ENCODE measurements around the gene ARSA.
"Not testable (repeated sequence)": the region's sequence is repeated elsewhere in the genome, so short reads cannot be mapped to it uniquely, and the experiment has no call there.

Gene ARSA

DNA sequence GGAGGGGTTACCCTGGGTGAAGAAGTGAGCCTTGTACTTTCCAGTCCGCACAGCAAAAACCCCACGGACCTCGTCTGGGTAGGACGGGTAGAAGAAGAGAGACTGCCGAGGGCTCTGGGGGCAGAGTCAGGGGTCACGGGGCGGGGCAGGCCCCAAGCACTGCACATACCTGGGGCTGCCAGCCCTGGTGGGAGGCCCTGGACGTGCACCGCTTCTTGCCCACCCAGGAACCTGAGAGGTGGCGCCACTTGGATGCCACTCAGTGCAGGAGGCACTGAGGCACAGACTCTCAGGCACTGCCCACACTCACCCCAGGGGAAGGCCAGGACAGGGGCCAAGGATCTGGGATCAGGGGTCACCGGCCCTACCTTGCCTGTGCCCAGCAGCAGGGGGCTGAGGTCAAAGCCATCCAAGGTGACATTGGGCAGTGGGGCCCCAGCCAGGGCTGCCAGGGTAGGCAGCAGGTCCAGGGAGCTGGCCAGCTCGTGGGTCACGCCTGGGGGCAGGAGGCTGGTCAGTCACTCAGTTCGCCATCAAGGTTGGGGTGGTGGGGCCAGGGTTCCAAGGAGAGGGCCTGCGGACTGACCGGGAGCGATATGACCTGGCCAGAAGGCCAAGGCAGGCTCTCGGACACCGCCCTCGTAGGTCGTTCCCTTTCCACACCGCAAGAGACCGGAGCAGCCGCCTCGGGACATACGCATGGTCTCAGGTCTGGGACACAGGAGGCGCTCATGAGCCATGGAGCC lies 2.2 kb downstream of the ARSA start:
- DNase-seq, result peak in 5 of 42 donors; percentile 11 to 37 (median 26)
- intact Hi-C loops (cut with DNase I), result no loop called here

DNA sequence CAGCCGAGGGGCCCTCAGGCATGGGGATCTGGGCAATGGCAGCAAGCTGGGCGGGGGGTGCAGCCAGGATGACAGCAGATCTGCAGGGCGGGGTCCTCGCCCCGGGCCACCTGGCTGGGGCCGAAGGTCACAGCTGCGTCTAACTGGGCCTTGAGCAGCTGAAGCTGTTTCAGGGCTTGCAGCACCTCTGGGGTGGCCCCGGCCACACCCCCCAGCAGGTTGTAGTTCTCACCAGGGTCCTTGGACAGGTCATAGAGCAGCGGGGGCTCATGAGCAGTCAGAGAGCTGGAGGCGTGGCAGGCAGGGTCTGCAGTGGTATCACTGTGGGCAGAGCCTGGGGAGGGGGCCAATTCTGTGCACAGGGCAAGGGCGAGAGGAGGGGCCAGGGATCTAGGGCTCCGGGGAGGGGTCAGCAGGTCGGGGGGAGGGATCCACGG lies 2.8 kb downstream of the ARSA start:
- peak in 3 of 42 donors; percentile 9 to 19 (median 15) for DNase-seq
- intact Hi-C loops (cut with DNase I), result no loop called here

DNA sequence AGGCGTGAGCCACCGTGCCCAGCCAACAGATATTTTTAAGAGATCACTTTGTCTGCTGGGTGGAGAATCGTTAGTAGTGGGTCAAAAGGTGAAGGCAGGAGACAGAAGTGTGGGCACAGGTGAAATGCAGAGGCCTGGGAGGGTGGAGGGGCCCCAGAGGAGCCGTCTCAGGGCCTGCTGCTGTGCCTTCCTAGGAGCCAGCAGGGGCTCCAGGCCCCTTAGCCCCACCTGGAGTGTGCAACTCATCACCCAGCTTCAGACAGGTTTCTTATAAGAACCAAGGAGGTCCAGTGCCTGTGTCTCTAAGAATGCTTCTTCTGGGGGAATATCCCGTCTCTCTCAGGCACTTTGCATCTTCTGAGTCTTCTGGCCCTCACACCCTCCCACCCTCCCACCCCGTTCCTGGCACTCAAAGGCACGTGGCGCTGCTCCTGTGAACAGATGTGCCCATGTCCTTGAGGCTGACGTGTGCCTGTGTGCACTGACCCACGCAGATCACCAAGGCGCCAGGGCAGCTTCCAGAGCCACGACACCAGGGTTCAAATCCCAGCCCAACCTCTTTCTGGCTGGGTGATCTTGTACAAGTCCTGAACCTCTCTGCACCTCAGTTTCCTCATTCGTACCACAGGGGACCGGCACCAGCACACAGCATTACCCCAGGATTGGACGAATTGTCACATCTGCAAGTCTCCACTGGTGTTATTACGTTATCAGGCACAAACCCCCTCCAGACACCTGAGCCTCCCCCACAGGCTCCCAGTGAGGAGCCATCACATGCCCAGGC lies 3.4 kb downstream of the ARSA start:
- DNase-seq, result peak in 3 of 42 donors; percentile 11 to 24 (median 14)
- intact Hi-C loops (cut with DNase I), result no loop called here

GRCh38 chr22:50622723-50623327 lies 5.1 kb downstream of the ARSA start:
- intact Hi-C loops (cut with DNase I), result no loop called here
- peak in 3 of 42 donors; percentile 3 to 25 (median 8) for DNase-seq

DNA sequence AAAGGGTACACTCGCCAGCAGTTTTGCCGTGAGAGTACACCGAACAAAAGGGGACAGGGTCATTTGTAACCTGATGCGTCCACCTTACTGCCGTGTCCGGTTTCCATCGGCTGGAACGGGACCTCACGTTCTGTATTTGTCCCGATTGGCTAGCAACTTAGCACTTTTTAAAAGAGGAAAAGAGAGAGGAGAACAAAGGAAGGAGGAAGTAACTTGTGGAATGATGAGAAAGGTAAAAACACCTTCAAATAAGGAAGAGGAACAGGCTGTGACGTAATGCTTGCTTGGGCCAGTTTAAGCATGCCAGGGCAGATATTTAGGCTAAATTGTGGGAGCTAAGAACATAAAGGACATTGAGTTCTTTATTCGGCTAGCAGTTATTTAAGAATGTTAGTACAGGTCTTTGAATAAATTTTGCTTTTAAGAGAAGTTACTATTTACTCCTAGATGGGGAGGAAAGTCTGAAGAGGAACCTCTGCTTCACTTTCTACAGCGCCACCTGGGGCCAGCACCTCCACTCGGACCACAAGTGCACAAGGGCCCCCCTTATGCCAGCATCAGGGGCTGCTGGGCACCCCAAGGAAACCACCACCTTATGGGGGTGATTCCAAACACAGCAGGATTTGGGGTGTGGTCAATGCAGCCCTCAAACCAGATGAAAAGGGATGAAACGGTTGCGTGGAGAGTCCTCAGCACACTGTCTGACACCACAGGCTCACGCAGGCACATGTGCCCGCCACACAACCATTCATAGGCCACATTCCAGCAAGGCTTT lies 5.8 kb downstream of the ARSA start:
- intact Hi-C loops (cut with DNase I), result no loop called here
- no peak for DNase-seq

GRCh38 chr22:50621356-50621880 lies 6.5 kb downstream of the ARSA start:
- DNase-seq, result peak in 15 of 42 donors; percentile 14 to 55 (median 41)
- intact Hi-C loops (cut with DNase I), result no loop called here

- peak in 41 of 42 donors; percentile 28 to 88 (median 77) for DNase-seq
- intact Hi-C loops (cut with DNase I), result no loop called here
These were observed 7.2 kb downstream of the ARSA start for GRCh38 chr22:50620593-50621355.

- DNase-seq, result peak in 2 of 42 donors; percentile 1 to 5
- intact Hi-C loops (cut with DNase I), result not testable (repeated sequence)
These were observed 13.7 kb downstream of the ARSA start for GRCh38 chr22:50614296-50614695.

DNA sequence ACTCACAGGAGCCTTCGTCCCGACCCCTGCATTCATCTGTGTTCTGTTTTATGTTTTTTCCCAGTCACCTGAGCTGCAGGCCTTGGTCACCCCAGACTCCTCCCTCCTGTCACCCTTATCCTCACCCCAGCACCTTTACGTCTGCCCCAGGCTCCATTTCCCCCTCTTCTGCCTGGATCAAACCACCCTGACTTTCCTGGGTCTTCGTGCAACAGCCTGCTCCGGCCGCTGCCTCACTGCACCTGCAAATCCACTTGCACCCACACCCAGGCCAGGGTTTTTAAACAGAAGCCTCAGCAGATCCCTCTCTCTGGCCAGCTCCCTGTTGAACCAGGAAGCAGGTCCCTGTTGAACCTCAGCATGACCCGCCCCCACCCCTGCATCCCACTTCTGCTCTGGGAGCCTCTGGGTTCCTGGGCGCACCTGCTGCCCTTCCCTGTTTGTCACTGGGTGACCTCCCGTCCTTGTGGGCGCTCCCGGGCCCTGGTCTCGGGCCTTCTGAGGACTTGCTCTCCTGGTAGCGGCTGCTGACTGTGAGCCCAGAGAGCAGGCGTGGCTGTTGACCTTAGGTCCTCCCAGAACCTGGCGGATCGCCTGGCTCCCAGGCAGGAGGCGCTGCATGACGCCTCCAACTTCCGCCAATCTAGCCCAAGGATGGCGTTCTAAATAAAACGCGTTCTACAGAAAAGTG lies 14.5 kb downstream of the ARSA start:
- intact Hi-C loops (cut with DNase I), result no loop called here
- peak in 5 of 42 donors; percentile 12 to 33 (median 21) for DNase-seq

GRCh38 chr22:50612528-50613221 lies 15.3 kb downstream of the ARSA start:
- intact Hi-C loops (cut with DNase I), result no loop called here
- peak in 27 of 42 donors; percentile 25 to 78 (median 51) for DNase-seq

DNA sequence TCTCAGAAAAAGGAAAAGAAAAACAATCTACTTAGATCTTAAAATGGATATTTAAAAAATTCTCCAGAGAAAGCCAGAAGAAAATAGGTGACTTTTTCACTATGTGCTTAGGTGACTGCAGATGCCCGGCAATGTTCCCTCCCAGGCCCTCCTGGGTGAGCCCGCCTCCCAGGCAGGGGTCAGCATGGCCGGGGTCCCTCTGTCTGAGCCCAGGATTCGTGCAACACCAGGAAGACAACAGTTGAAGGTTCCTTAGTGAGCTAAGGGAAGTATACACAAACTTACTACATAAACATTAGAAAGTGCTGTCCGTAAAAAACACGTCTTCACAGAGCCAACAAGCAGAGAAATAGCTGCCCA lies 15.8 kb downstream of the ARSA start:
- intact Hi-C loops (cut with DNase I), result no loop called here
- DNase-seq, result peak in 3 of 42 donors; percentile 3 to 22 (median 13)

GRCh38 chr22:50611341-50612060 lies 16.5 kb downstream of the ARSA start:
- intact Hi-C loops (cut with DNase I), result no loop called here
- peak in 4 of 42 donors; percentile 7 to 31 (median 18) for DNase-seq

DNA sequence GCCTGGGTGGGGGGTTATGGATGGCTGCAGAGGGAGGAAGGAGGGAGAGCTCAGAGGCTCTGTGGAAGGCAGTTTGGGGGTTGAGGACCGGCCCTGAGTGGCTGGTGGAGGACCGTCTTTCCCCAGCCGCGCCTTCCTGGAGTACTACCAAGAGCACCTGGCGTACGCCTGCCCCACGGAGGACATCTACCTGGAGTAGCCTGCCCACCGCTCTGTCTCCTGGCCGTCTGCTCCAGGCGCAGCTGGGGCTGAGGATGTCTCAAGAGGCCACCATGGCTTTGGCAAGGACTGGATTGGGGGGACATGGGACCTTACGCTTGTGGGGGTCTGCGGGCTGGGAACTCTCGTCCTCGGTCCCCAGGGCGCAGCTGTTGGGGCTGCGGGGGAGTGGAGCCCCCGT lies 17.4 kb downstream of the ARSA start:
- intact Hi-C loops (cut with DNase I), result no loop called here
- peak in 2 of 42 donors; percentile 2 to 13 for DNase-seq

GRCh38 chr22:50610041-50610451 lies 17.9 kb downstream of the ARSA start:
- DNase-seq, result peak in 3 of 42 donors; percentile 11 to 25 (median 16)
- intact Hi-C loops (cut with DNase I), result no loop called here

GRCh38 chr22:50609599-50609998 lies 18.4 kb downstream of the ARSA start:
- intact Hi-C loops (cut with DNase I), result no loop called here
- peak in 2 of 42 donors; percentile 10 to 13 for DNase-seq

DNA sequence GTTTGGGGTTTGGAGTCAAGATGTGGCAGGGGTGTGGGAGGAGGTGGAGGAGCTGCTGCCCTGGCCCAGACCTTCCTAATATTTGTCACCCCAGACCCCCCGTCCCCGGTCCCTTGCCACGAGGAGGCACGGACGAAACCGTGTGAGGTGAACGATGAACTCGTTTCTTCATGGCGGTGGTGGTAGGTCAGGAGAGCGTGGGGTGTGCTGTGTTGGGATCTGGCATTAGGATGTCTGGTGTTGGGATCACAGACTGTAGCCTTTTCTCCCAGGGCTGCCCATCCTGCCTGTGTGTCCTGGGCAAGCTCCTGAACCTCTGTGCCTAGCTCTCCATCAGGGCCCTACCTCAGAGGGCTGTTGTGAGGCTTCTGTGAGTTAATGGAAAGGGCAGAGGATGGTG lies 19.0 kb downstream of the ARSA start:
- DNase-seq, result peak in 2 of 42 donors; percentile 14 to 20
- intact Hi-C loops (cut with DNase I), result no loop called here
